GM19467 (cell line): ENCODE data around the gene SPRR2G.
"Not testable (repeated sequence)": the region's sequence is repeated elsewhere in the genome, so short reads cannot be mapped to it uniquely, and the experiment has no call there.

ENCODE experiments used
- ATAC-seq: cut with Tn5 transposase; IDR thresholded peaks from one replicate; pipeline ENCODE4 v1.9.1; 2021; ENCODE audit warnings: mild to moderate bottlenecking, moderate library complexity; ENCODE audit not compliant: unreplicated experiment

SPRR2G gene

DNA sequence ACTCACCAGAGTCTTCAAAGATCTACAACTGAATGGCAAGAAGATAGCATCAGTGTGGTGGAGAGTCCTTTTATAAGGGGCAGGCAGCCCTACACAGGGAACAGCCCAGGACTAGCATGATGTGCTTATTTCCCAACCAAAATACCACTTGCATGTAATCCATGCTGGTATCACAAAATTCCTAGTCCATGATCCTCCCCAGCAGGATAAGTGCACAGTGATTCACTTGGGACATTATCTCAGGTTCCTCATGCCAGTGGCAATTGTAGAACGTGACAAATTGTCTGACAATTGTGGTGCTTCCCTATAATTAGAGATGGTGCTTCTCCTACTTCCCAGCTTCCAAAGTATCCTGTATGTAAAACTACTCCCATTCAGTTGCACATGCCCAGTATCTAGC is at the start of gene SPRR2G:
Gene SPRR2G (minus strand): TSS at position 45 of the 400 bp plus-strand sequence. CDS start 780 bp downstream, outside the sequence.
- no peak for ATAC-seq

DNA sequence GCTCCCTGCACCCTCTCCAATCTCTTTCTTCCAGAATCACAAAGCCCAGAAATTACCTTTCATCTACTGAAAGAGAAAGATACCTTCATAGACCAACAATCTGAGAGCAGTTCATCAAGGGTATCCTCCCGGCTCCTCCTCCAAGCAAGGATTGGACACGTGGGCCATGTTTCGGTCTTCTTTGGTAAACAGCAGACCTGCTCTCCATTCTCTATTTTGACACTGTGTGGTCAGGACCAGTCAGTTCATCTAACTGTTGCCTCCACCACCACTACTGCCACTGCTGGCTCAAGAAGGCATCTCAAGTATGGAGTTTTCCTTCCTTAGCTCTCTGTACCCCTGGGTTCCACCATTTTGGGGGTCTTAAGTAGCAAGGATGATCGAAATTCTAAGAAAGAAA is 44.5 kb upstream of the SPRR2G start:
- ATAC-seq, result no peak

DNA sequence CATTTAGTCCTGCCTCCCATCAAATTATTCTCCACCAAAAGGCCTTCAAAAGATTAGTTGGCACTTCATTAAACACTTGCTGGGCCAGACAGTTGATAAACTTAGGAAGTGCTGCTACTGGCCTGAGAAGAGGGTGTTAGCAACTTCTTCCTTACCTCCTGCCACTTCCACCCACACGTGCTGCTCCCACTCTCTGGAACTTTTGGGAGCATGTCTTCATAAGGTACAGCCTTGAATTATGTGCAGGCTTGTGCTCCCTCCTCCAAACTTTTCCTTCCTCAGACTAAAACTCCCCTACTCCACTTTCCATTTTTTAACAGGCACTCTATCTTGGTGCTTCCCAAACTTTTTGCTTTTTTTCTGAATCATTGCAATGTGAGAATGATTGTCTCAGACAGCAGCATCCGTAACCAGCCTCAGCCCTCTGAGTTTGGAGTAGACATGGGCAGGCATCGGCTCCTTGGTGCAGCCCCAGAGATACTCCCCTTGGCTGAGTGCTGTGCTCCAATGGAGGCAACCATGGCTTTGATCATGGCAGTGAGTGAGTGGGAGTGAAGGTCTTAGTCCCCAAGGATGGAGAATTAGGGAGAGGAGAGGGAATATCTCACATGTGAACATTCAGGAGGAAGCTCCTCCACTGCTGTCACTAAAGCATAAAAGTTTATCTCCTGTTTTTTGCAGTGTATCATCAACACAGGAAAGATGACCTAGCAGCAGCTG is 43.8 kb upstream of the SPRR2G start:
- ATAC-seq, result no peak

DNA sequence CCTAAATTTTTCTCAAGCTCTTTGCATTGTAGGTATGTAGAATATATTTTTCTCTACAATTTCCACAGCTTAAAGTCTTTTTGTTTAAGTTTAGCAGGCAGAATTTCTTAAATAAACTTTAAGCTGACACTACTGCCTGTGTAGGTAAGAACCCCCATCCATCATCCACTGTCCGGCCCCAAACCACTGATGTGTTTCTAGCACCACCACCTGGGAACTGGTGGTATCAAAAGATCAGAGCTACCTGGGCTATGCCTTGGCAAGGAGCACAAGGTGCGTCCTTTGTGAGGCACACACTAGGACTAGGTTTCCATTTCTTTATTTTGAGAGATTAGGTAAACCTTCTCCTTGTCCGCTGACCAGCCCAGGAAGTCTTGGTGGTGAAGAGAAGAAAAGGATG is 42.0 kb upstream of the SPRR2G start:
- no peak for ATAC-seq

DNA sequence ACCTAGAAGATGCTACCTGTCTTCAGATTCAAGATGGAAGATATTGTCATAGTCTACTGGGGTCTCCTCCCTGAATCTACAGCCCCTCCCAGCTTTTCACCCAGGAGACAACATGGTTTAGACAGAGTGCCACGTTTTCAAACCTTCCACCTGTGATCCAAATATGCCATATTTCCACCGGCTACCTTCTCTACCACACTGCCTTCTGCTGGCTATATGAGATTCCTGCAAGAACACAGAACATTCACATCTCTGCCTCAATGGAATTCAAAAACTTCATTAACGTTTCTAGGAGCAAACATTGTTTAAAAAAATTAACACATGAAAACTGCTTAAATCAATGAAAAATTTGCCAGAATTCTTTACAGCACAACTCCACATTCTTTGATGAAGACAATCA is 39.7 kb upstream of the SPRR2G start:
- no peak for ATAC-seq

DNA sequence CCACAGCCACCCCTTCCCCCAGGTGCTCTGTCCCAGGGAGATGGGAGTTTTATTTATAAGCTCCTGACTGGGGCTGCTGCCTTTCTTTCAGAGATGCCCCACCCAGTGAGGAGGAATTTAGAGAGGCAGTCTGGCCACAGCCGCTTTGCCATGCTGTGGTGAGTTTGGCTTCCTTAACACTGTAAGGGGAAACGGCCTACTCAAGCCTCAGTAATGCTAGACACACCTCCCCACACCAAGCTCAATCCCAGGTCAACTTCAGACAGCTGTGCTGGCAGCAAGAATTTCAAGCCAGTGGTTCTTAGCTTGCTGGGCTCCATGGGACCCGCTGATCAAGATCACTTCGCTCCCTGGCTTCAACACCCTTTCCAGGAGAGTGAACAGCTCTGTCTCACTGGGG is 37.6 kb upstream of the SPRR2G start:
- ATAC-seq, result not testable (repeated sequence)

DNA sequence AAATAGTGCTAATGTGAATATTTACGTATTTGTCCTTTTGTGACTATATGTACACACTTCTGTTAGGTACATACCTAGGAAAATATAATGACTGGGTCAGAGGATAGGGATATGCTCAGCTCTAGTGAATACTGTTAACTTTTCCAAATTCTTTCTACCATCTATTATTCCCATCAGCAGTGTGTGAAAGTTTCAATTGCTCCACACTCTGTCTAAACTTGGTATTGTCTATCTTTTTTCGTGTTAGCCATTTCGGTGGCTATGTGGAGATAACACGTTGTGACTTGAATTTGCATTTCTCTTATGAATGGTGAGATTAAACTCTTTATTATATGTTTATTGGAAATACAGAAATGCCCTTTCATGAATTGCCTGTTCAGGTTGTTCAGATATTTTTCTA is 29.9 kb upstream of the SPRR2G start:
- no peak for ATAC-seq

DNA sequence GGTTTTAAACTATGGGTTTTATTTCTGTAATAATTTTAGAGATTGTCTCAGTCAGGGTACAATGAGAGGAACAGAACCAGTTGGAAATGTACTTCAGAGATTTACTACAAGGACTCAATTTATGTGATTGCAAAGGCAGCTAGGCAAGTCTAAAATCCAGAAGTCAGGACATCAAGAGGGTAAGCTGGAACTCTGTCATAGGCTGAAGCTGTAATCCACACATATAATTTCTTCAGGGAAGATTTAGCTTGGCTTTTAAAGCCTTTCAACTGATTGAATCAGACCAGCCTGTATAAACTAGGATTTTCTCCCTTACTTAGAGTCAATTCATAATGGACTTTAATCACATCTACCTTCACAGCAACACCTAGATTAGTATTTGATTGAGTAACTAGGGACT is 28.2 kb upstream of the SPRR2G start:
- no peak for ATAC-seq

DNA sequence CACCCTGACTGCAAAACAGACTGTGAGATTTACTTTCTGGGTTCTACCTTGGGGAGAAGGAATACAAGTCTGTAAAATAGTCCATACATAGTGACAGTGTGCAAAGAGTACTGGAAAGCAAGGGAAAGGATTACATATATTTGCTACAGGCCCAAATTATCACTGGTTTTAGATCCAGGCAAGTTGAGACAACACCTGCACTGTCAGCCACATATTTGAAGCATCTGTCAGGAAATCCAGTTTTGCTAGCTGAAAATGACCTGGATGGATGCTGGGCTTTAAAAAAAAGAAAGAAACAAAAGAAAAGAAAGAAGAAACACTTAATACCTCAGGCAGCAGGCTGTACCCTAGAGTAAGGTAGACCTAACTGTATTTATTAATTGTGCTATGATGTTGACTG is 23.9 kb upstream of the SPRR2G start:
- ATAC-seq, result no peak

DNA sequence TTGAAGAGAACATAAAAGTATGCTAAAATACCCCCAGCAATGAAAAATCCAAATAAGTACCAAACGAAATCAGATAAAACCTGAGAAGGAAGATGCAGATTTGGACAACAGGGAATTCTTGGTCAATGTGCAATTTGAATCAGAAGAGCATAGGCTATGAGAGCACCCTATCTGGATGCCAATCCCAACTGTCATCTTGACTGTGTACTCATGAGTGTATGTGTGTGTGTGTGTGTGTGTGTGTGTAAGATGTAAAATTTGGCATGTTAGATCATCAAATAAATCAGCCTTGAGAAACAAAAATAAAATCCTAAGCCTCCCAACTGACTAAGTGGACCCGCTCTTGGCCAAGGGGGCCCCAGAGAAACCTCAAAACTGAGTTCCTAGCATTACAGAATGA is 18.0 kb upstream of the SPRR2G start:
- ATAC-seq, result no peak

DNA sequence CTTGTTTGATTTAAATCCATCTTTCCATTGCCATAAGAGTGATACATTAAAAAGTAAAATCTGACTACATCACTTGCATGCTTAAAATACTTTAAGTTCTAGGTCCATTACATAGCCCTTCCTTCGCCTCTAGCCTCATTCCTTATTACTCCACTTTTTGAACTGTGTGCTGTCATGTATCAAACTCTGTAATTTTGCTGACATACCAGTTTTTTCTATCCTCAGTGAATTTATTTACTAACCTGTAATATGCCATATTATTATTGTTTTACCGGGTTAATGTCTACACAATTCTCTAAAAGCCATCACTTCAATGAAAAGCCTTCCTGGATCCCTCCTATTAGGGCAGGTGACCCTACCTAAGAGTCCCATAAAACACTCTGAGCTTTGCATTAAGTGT is 4.9 kb upstream of the SPRR2G start:
- ATAC-seq, result no peak

DNA sequence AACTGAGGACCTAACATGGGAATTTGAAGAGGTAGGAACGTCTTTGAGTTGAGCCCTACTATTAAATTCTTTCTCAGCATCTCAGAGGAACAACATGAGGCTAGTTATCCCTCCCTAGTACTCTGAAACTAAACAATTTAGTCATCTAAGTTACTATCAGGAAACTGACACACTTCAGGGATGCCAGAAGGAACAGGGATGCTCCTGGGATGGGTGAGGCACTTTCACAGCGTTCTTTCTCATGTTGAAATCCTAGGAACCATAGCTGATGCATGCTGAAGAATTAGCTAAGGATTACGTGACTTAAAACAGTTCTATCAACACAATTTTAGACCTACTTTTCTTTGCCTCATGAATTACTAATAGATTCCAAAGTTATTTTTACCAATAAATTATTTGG is 1.8 kb upstream of the SPRR2G start:
- no peak for ATAC-seq

DNA sequence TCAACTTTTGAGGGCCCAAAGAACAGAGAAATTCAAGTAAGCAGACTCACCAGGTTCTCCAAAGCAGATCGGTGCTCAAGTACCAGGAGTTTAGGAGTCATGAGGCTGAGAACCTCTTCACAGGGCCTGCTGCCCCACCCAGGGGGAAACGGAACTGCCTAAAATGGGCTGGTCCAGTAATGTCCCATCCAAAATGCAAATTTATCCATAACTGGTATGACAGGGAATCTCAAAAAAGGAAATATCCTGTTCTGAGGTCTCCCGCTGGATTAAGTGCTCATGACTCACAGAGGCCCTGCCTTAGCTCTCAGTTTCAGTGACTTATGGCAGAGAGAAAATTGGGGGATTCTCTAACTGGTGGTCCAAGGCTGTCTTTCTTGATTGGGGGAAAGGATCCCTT is 9.3 kb downstream of the SPRR2G start:
- no peak for ATAC-seq

DNA sequence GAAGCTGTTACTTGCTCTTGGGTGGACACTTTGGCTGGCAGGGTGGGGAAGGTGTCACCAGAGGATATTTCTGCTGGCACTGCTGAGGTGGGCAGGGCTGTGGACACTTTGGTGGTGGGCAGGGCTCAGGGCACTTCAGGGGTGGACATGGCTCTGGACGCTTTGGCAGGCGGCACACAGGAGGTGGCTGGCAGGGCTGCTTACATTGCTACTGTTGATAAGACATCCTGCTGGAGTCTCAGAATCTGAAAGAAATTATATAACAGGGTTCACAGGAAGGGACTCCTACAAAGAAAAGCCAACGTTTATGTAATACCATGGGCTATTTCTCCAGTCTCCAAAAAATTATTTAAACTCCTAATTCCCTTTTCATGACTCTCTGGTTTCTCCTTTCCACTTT is 10.2 kb downstream of the SPRR2G start:
- ATAC-seq, result no peak

DNA sequence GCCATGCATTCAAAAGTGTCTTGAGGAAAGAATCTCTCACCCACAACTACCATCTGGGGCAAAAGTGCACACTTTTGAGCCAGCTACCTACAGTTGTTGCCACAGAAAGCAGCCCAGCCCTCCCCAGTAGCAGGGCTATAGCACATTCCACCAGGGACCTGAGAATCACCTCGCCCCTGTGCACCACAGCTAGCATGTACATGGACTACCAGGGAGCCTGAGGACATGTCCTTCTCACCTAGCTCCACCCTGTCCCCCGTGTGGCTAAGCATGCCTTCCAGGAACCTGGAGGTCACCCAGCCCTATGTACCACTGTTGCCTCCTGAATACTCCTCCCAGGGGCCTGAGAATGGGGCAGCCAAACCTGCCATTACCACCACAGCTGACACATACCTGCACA is 16.9 kb downstream of the SPRR2G start:
- ATAC-seq, result no peak

DNA sequence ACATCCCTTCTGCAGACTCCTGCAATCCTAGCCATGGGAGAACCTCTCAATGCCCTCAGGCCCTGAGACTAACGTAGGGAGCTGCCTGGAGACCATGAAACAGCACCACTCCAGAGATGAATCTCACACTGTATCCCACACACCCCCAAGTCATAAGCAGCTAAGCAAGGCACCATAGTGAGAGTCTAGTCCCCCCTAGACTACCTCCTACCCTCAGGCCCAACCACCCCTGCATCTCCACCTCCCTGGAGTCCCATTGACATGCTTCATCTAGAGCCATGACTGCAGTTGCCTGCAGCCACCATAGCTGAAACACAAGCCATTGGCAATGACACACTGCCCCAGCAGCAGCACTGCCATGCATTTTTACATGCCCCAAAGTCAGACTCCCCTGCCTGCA is 17.4 kb downstream of the SPRR2G start:
- ATAC-seq, result no peak

DNA sequence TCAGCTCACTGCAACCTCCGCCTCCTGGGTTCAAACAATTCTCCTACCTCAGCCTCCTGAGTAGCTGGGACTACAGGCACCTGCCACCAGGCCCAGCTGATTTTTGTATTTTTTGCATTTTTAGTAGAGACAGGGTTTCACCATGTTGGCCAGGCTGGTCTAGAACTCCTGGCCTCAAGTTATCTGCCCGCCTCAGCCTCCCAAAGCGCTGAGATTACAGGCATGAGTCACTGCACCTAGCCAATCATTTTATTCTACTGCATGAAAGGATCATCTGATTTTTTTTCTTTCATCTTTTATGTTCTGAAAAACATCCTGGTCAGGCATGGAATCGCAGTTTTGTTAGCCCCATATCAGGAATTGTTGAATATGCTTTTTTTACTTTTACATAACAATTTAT is 22.0 kb downstream of the SPRR2G start:
- ATAC-seq, result not testable (repeated sequence)

DNA sequence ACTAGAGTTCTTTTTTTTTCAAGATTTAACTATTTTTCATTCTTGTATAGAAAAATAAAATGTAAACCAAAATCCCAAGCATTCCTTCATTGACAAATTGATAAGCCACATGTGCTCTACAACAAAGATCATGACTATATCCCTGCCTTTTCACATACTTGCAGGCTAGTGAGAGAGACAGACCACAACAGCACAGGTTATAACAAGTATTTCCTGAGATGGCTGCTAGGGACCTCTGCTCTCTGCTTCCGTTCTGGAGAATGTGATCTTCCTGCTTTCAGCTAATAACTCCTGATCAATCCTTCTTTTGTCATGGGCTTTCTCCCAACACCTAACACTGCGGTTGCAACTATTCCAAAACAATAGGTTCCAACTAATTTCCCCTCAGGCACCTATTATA is 23.4 kb downstream of the SPRR2G start:
- ATAC-seq, result no peak

DNA sequence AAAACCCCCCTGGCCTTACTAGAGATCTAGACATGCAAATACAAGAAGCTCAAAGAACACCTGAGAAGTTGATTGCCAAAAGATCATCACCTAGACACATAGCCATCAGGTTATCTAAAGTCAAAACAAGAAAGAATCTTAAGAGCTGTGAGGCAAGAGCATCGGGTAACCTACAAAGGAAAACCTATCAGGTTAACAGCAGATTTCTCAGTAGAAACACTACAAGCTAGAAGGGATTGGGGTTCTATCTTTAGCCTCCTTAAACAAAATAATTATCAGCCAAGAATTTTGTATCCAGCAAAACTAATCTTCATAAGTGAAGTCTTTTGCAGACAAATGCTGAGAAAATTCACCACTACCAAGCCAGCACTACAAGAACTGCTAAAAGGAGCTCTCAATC is 25.2 kb downstream of the SPRR2G start:
- ATAC-seq, result no peak

DNA sequence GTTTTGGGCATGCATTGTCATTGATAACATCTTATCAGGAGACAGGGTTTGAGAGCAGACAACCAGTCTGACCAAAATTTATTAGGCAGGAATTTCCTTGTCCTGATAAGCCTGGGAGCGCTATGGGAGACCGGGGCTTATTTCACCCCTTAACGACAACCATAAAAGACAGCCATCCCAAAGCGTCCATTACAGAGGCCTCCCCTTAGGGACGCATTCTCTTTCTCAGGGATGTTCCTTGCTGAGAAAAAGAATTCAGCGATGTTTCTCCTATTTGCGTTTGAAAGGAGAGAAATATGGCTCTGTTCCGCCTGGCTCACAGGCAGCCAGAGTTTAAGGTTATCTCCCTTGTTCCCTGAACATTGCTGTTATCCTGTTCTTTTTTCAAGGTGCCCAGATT is 26.9 kb downstream of the SPRR2G start:
- not testable (repeated sequence) for ATAC-seq

DNA sequence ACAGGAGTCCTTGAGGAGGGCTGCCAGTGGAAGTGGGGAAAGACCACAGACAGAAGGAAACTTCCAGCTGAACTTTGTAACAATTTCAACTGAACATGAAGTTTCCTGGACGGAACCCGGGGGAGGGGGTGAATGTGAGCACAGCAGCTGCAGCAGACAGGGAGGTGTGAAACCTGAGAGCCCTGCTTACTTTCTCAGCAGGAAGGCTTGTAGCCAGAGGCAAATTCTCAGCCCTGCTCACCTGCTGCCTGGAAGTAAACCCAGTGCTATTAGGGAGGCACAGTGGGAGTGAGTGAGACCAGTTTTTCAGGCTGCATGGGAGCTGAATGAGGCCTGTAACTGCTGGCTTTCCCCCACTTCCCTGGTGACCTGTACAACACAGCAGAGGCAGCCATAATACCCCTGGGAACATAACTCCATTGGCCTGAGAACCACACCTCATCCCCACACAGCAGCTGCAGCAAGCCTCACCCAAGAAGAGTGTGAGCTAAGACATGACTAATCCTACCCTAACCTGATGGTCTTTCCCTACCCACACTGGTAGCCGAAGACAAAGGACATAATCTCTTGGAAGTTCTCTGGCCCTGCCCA is 27.8 kb downstream of the SPRR2G start:
- no peak for ATAC-seq

DNA sequence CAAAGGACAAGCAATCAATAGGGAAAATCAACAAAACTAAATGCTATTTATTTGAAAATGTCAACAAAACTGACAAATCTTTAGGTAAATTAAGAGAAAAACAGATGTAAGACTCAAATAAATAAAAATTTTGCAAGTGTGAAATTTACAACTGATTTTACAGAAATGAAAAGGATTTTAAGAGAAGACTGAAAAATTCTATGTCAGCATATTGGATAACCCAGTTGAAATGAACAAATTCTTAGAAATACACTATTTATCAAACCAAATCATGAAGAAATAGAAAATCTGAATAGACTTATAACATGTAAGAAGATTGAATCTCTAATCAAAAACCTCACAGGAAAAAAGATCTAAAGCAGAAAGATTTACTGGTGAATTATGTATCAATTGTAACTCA is 29.7 kb downstream of the SPRR2G start:
- ATAC-seq, result no peak

DNA sequence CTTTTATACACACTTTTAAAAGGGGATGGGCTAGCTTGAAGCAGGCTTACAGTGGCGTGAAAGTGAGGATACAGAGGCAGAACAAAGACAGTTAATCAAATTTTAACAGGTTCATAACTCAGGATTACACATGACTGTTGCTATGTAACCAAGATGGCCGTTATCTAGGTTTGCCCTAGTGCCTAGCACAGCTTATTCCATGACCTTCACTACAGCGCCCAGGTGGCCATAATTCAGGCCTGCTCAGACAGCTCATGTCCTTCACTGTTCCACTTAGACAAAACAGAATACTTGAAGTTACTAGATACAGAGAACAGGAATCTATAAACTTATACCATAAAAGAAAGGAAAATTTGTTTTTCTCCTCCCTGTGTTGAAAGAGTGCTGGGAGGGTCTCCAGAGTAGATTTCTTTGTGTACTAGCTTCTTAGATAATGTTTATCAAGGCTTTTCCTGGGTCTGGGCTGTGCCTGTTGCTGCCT is 31.2 kb downstream of the SPRR2G start:
- ATAC-seq, result no peak
